Cardiac fibroblast (primary cell): ENCODE measurements around the gene PALM.
"Not testable (repeated sequence)": the region's sequence is repeated elsewhere in the genome, so short reads cannot be mapped to it uniquely, and the experiment has no call there.

Experiments used
- DNase-seq, 2 donors: peaks; one replicate each; pipeline versions ENCODE4 v3.0.0 to v3.0.0-alpha.2; 2010; ENCODE audit warnings: low read depth in 2 of 2
- H3K4me3 ChIP-seq, 2 donors: replicated peaks in 1 of 2; 1 replicate in 1 of 2; 2 replicates in 1 of 2; pipeline ENCODE4 v1.5.1; 2011; ENCODE audit warnings: low read depth in 2 of 2, low read length in 2 of 2, mild to moderate bottlenecking in 2 of 2, moderate library complexity in 1 of 2
- TF ChIP-seq, protein P1 (sequence below): IDR thresholded peaks from one replicate; pipeline ENCODE4 v1.5.1; 2011; ENCODE audit warnings: low read depth, mild to moderate bottlenecking, low read length, inconsistent platforms

The PALM gene

DNA sequence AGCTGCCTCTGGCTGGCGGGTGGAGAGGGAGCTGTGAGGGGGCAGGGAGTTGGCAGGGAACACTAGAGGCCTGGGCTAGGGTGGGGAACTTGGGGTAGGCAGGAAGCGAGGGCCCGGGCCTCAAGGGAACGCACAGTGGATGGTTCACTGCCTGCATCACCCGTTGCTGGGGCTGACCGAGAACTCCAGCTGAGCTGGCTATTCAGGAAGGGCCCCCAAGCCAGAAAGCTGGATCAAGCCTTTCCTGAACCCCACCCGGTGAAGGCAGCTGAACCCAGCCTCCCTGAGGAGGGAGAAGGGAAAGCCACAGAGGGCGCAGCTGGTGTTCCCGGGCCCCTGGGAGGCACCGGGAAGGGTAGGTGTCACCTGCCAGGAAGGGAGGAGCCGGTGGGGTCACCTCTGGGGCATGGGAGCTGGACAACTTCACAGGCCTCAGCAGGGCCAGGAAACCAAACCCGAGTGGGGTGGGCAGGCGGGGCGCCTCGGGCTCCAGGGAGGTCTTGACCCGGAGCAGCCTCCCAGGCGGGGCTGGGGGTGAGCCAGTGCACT, 13.9 kb downstream of the PALM start:
- TF ChIP-seq, protein P1, sequence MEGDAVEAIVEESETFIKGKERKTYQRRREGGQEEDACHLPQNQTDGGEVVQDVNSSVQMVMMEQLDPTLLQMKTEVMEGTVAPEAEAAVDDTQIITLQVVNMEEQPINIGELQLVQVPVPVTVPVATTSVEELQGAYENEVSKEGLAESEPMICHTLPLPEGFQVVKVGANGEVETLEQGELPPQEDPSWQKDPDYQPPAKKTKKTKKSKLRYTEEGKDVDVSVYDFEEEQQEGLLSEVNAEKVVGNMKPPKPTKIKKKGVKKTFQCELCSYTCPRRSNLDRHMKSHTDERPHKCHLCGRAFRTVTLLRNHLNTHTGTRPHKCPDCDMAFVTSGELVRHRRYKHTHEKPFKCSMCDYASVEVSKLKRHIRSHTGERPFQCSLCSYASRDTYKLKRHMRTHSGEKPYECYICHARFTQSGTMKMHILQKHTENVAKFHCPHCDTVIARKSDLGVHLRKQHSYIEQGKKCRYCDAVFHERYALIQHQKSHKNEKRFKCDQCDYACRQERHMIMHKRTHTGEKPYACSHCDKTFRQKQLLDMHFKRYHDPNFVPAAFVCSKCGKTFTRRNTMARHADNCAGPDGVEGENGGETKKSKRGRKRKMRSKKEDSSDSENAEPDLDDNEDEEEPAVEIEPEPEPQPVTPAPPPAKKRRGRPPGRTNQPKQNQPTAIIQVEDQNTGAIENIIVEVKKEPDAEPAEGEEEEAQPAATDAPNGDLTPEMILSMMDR, result no peak
- H3K4me3 ChIP-seq, result no peak overlapping the region

DNA sequence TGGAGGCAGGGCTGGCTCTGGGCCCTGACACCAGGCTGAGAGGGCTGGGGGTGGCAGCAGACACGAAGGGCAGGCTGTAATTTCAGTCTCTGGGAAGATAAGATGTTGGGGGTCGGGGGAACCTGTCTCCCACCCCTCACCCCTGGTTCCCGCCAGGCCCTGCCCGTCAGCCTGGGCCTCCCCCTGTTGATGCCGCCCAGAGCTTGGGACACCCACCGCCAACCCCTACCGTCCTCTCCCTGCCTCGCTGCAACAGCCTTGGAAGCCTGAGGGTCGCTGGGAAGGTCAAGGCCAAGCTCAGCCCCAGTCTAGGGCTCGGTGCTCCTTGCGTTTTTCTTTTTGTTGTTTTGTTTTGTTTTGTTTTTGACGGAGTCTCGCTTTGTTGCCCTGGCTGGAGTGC, 14.5 kb downstream of the PALM start:
- no peak for DNase-seq
- TF ChIP-seq, protein P1, result no peak
- H3K4me3 ChIP-seq, result no peak overlapping the region

More for the DNA sequence above, 13.9 kb downstream of the PALM start:
- peak; percentile 54 to 65 for DNase-seq

DNA sequence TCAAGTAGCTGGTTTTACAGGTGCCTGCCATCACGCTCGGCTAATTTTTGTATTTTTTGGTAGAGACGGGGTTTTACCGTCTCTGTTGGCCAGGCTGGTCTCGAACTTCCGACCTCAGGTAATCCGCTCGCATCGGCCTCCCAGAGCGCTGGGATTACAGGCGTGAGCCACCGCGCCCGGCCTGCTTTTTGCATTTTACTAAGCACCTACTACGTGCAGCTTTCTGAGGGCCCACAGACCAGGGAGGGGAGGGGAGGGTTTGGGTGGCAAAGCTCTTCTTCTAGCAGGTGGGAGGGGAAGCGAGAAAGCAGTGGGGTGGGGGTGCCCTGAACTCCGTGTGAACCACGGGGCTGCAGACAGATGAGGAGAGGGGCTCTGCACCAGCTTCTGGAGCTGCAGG, 15.0 kb downstream of the PALM start:
- no peak for DNase-seq
- TF ChIP-seq, protein P1, result no peak
- no peak overlapping the region for H3K4me3 ChIP-seq

DNA sequence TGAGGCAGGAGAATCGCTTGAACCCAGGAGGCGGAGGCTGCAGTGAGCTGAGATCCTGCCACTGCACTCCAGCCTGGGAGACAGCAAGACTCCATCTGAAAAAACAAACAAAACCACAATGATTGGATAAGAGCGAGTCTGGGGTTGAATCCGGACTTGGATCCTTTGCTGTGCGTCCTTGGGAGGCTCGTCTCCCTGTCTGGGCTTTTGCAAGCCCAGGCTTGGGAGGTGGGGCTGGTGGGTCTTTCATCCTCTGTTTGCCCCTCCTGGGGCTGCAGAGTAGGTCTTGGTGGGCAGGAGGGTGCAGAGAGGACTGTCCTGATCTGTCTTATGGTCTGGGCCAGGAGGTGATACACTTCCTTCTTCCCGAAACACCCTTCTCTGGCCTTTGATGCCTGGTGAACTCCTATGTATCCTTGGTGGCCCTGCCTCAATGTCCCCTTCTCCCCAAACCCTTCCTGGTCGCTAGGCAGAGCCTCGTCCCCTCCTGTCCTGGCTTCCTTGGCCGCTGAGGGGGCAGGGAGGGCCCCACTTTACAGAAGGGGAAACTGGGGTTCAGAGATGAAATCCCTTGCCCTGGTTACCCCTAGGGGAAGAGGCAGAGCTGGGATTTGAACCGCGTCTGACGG, 16.8 kb downstream of the PALM start:
- no peak for DNase-seq
- TF ChIP-seq, protein P1, result no peak
- no peak overlapping the region for H3K4me3 ChIP-seq

DNA sequence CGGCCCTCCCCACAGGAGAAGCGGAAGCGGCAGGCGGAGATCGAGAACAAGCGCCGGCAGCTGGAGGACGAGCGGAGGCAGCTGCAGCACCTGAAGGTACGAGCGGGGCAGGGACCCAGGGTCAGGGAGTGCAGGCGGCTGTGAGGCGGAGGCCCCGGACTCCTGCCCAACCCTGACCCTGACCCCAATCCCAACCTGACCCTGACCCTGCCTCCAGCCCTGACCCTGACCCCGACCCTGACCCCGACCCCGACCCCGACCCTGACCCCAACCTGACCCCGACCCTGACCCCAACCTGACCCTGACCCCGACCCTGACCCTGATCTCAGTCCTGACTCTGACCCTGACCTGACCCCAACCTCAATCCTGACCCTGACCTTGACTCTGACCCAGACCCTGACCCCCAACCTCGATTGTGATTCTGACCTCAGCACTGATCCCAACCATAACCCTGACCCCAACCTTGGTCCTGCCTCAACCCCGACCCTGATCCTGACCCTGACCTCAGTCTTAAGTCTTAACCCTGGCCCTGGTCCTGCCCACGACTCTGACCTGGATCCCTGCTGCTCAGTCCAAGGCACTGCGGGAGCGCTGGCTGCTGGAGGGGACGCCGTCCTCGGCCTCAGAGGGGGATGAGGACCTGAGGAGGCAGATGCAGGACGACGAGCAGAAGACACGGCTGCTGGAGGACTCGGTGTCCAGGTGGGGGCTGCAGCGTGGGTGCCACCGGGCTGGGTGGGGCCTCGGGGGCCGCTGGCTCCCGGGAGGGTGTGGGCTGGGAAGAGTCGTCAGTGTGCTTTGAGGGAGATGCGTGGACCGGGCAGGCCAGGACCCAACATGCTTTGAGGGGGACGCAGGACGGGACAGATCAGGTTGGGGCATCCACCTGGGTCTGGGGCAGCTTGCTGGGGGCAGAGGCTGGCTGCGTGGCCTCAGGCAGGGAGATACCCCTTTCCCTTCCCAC, 18.5 kb downstream of the PALM start:
- H3K4me3 ChIP-seq, result no peak overlapping the region
- DNase-seq, result no peak
- TF ChIP-seq, protein P1, result no peak

DNA sequence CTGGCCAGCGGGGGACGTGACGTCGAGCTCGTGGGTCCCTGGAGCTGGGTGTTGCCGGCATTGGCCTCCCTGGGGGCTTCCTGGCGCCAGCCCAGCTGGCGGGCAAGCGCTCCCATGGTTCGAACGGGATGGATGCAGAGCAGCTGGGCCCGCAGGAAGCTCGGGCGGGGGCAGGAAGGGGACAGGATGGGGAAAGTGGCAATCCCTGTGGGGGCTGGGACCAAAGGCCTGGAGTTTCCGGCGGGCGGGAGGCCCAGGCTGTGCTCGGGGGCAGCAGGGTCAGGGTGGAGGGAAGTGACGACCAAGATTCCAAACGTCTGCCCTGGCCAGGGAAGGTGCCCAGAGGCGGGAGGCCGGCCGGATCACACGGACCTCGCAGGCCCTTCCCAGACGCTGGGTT, 19.3 kb downstream of the PALM start:
- peak; percentile 60 to 81 for DNase-seq
- TF ChIP-seq, protein P1, result no peak
- no peak overlapping the region for H3K4me3 ChIP-seq

DNA sequence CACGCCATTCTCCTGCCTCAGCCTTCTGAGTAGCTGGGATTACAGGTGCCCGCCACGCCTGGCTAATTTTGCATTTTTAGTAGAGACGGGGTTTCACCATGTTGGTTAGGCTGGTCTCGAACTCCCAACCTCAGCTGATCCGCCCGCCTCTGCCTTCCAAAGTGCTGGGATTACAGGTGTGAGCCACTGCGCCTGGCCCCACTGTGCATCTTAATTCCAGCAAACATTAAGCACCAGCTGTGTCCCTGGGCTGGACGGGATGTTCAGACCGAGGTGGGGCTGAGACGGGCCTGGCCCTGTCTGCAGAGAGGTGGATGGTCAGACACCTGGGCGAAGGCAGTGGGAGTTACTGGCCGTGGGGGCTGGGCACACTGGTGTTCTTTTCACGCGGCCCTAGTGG, 20.8 kb downstream of the PALM start:
- DNase-seq, H3K4me3 ChIP-seq: not testable (repeated sequence)
